ENCODE data around the gene COL19A1.

DNA sequence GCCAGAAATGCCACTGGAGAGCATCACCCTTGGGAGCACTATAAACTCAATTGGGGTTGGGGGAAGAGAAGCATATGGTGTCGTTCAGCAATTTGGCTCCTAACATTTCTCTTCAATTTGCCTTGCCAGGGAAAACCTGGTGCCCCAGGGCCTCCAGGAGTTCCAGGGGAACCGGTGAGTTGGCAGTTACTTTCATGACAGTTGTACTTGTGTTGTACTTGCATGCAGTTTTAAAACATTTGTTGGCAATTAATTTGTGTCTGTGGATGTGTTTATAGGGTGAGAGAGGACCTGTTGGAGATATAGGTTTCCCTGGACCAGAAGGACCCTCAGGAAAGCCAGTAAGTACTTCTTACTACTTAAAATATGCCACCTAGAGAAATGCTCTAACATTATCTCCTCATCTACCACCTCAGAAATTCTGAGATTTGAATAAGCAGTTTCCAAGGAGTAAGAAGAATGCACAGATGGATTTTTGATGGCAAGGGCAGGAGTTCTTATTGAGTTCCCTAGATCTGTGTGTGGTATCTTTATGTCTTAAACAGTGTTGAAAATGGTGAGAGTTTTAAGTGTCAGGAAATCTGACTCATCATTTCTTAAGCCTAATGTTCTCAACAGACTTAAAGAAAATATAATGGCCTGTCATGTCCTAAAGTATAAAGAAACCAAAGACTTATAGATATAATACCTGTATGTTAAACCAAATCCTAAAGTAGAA, 314.0 kb downstream of the COL19A1 start:
- TF ChIP-seq CTCF (IDR thresholded peaks at IDR 0.05; ENCODE audit: low read length) (no peak), EZH2 (optimal IDR thresholded peaks at IDR 0.05; ENCODE audit: low read depth, low read length) (no peak)

All from MM.1S (cell line).